Measurements from ENCODE around the gene GAS2L1. TPM values are rescaled to one million over a fixed set of nuclear protein-coding genes. Genes with fewer than 3 reads are reported as not detected.

Gene GAS2L1
- polyA plus RNA-seq, 3 donors = 14.9 to 20.0 (median 15.7) TPM

DNA sequence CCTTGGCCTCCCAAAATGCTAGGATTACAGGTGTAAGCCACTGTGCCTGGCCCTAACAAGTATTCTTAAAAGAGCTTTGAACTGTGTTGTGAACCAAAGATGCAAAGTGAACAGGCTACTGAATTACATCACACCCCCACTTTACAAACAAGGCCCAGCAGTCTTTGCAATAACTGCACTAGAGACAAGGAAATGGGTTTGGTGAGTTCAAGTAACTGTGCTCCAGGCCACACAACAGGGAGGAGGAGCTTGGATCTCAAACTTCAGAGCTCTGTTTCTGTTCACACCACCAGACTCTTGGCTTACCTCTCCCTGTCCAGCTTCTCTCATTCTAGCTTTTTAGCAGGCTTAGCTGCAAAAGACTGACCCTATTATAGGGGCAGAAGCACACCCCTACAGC, 39.5 kb downstream of the GAS2L1 start:
- Histone ChIP-seq H3K36me3 (replicated peaks in 1 of 2; ENCODE audit: control insufficient read depth in 1 of 2, insufficient read depth in 2 of 2, low read length in 2 of 2) (peaks cover 91 to 100% of the 10 kb centered on the region in 2 donors), H3K27ac (ENCODE audit: low read depth in 1 of 2, low read length in 2 of 2) (no peak overlapping the region), H3K9ac (ENCODE audit: insufficient read depth, low read length, poor library complexity, severe bottlenecking) (no peak overlapping the region), H3K79me2 (ENCODE audit: insufficient read depth, low read length) (no peaks in the 10 kb centered on the region), H3K4me1 (ENCODE audit: control insufficient read depth in 1 of 2, insufficient read depth in 2 of 2, low read length in 2 of 2) (no peaks in the 10 kb centered on the region), H3K9me3 (replicated peaks in 1 of 2; ENCODE audit: control insufficient read depth in 1 of 2, insufficient read depth in 1 of 2, low read length in 2 of 2) (no peaks in the 10 kb centered on the region), H3K4me2 (replicated peaks; ENCODE audit: extremely low read depth, low read length, poor library complexity, severe bottlenecking) (no peak overlapping the region), H3K4me3 (replicated peaks in 1 of 3; ENCODE audit: low read depth in 2 of 3, low read length in 3 of 3) (no peak overlapping the region), H3K27me3 (ENCODE audit: control insufficient read depth in 2 of 2, insufficient read depth in 2 of 2, low read length in 2 of 2) (no peaks in the 10 kb centered on the region), H2AFZ (ENCODE audit: insufficient read depth, low read depth, low read length, poor library complexity, severe bottlenecking) (no peak overlapping the region), H4K20me1 (ENCODE audit: insufficient read depth, low read length) (peaks cover 53% of the 10 kb centered on the region)
- Mint-ChIP-seq H3K4me3 (no peak overlapping the region), H3K36me3 (peaks cover 95 to 100% of the 10 kb centered on the region in 2 donors), H3K9me3 (no peaks in the 10 kb centered on the region), H3K27ac (peak overlapping the region in 1 of 7 donors; percentile 58), H3K27me3 (ENCODE audit: low read depth in 3 of 3) (peaks cover 0 to 1% (median 0%) of the 10 kb centered on the region in 3 donors), H3K4me1 (no peaks in the 10 kb centered on the region)
- intact Hi-C loops (cut with micrococcal nuclease) = no loop called here
- TF ChIP-seq CTCF (IDR thresholded peaks at IDR 0.05) = no peak
- no peak for DNase-seq

GRCh38 chr22:29346659-29347058, 40.2 kb downstream of the GAS2L1 start:
- Mint-ChIP-seq H3K4me1 (no peaks in the 10 kb centered on the region), H3K36me3 (peaks cover 95 to 100% of the 10 kb centered on the region in 2 donors), H3K27me3 (ENCODE audit: low read depth in 3 of 3) (peaks cover 0 to 1% (median 0%) of the 10 kb centered on the region in 3 donors), H3K4me3 (no peak overlapping the region), H3K27ac (no peak overlapping the region), H3K9me3 (no peaks in the 10 kb centered on the region)
- H3K4me2 ChIP-seq (replicated peaks; ENCODE audit: extremely low read depth, low read length, poor library complexity, severe bottlenecking) = no peak overlapping the region
- intact Hi-C loops (cut with micrococcal nuclease) = no loop called here
- WGBS (ENCODE audit: insufficient coverage) = 92% methylated on average over 2 of the region's 4 CpGs
- no peak overlapping the region for H3K27ac ChIP-seq (ENCODE audit: low read depth in 1 of 2, low read length in 2 of 2)
- H3K79me2 ChIP-seq (ENCODE audit: insufficient read depth, low read length) = no peaks in the 10 kb centered on the region
- H2AFZ ChIP-seq (ENCODE audit: insufficient read depth, low read depth, low read length, poor library complexity, severe bottlenecking) = no peak overlapping the region
- H3K4me1 ChIP-seq (ENCODE audit: control insufficient read depth in 1 of 2, insufficient read depth in 2 of 2, low read length in 2 of 2) = no peaks in the 10 kb centered on the region
- H4K20me1 ChIP-seq (ENCODE audit: insufficient read depth, low read length) = peaks cover 59% of the 10 kb centered on the region
- no peak overlapping the region for H3K4me3 ChIP-seq (replicated peaks in 1 of 3; ENCODE audit: low read depth in 2 of 3, low read length in 3 of 3)
- DNase-seq = no peak
- no peaks in the 10 kb centered on the region for H3K9me3 ChIP-seq (replicated peaks in 1 of 2; ENCODE audit: control insufficient read depth in 1 of 2, insufficient read depth in 1 of 2, low read length in 2 of 2)
- H3K36me3 ChIP-seq (replicated peaks in 1 of 2; ENCODE audit: control insufficient read depth in 1 of 2, insufficient read depth in 2 of 2, low read length in 2 of 2) = peaks cover 91 to 100% of the 10 kb centered on the region in 2 donors
- TF ChIP-seq CTCF (IDR thresholded peaks at IDR 0.05) = no peak
- no peaks in the 10 kb centered on the region for H3K27me3 ChIP-seq (ENCODE audit: control insufficient read depth in 2 of 2, insufficient read depth in 2 of 2, low read length in 2 of 2)
- no peak overlapping the region for H3K9ac ChIP-seq (ENCODE audit: insufficient read depth, low read length, poor library complexity, severe bottlenecking)

Measured in CD14-positive monocyte (primary cell).